Measurements from ENCODE around the gene MAFF. TPM values are rescaled to one million over a fixed set of nuclear protein-coding genes. Genes with fewer than 3 reads are reported as not detected.

Gene MAFF
- polyA plus RNA-seq, 3 donors from 2014 or later, result 8.1 to 20.8 (median 15.2) TPM

GRCh38 chr22:38213990-38214301 is 12.2 kb downstream of the MAFF start:
- H3K4me3 Mint-ChIP-seq, result peak overlapping the region; percentile 36 to 69 (median 60)
- peaks cover 0 to 2% (median 0%) of the 10 kb centered on the region in 6 donors for H3K9me3 Mint-ChIP-seq
- H3K27me3 Mint-ChIP-seq (ENCODE audit: low read depth in 3 of 3), result peaks cover 62 to 75% (median 68%) of the 10 kb centered on the region in 3 donors
- DNase-seq, result no peak
- peak overlapping the region in 5 of 6 donors; percentile 55 to 74 (median 72) for H3K27ac Mint-ChIP-seq
- peaks cover 5 to 18% (median 7%) of the 10 kb centered on the region in 3 donors for H3K36me3 Mint-ChIP-seq
- peaks cover 41 to 55% of the 10 kb centered on the region in 2 donors for H3K4me1 Mint-ChIP-seq

GRCh38 chr22:38214302-38215056 is 12.7 kb downstream of the MAFF start:
- peaks cover 61 to 71% (median 68%) of the 10 kb centered on the region in 3 donors for H3K27me3 Mint-ChIP-seq (ENCODE audit: low read depth in 3 of 3)
- H3K4me3 Mint-ChIP-seq, result peak overlapping the region; percentile 36 to 69 (median 60)
- H3K9me3 Mint-ChIP-seq, result peaks cover 0 to 2% (median 0%) of the 10 kb centered on the region in 6 donors
- peaks cover 47 to 60% of the 10 kb centered on the region in 2 donors for H3K4me1 Mint-ChIP-seq
- peaks cover 5 to 18% (median 7%) of the 10 kb centered on the region in 3 donors for H3K36me3 Mint-ChIP-seq
- peak; percentile 71 to 86 (median 78) for DNase-seq
- H3K27ac Mint-ChIP-seq, result peak overlapping the region; percentile 55 to 76 (median 72)

GRCh38 chr22:38215156-38216038 is 13.6 kb downstream of the MAFF start:
- peak in 1 of 3 donors; percentile 4 for DNase-seq
- peaks cover 5 to 16% (median 7%) of the 10 kb centered on the region in 3 donors for H3K36me3 Mint-ChIP-seq
- no peaks in the 10 kb centered on the region for H3K9me3 Mint-ChIP-seq
- H3K4me1 Mint-ChIP-seq, result peaks cover 44 to 53% of the 10 kb centered on the region in 2 donors
- H3K27ac Mint-ChIP-seq, result peak overlapping the region; percentile 43 to 85 (median 68)
- peaks cover 55 to 67% (median 63%) of the 10 kb centered on the region in 3 donors for H3K27me3 Mint-ChIP-seq (ENCODE audit: low read depth in 3 of 3)
- peak overlapping the region in 4 of 5 donors; percentile 36 to 49 (median 44) for H3K4me3 Mint-ChIP-seq

- H3K27ac Mint-ChIP-seq, result peak overlapping the region in 5 of 6 donors; percentile 66 to 84 (median 78)
- peaks cover 29 to 30% of the 10 kb centered on the region in 2 donors for H3K4me1 Mint-ChIP-seq
- no peak overlapping the region for H3K4me3 Mint-ChIP-seq
- peak in 1 of 3 donors; percentile 14 for DNase-seq
- peaks cover 3 to 13% (median 4%) of the 10 kb centered on the region in 3 donors for H3K36me3 Mint-ChIP-seq
- peaks cover 35 to 42% (median 41%) of the 10 kb centered on the region in 3 donors for H3K27me3 Mint-ChIP-seq (ENCODE audit: low read depth in 3 of 3)
- H3K9me3 Mint-ChIP-seq, result no peaks in the 10 kb centered on the region
Observed at GRCh38 chr22:38218661-38219622, 17.1 kb downstream of the MAFF start.

- Mint-ChIP-seq H3K36me3 (peaks cover 3 to 13% (median 4%) of the 10 kb centered on the region in 3 donors), H3K27me3 (ENCODE audit: low read depth in 3 of 3) (peaks cover 30 to 38% (median 37%) of the 10 kb centered on the region in 3 donors), H3K4me1 (peaks cover 24 to 30% of the 10 kb centered on the region in 2 donors), H3K4me3 (no peak overlapping the region), H3K9me3 (no peaks in the 10 kb centered on the region), H3K27ac (peak overlapping the region in 5 of 6 donors; percentile 28 to 78 (median 66))
- no peak for DNase-seq
Observed at GRCh38 chr22:38219632-38220031, 17.8 kb downstream of the MAFF start.

GRCh38 chr22:38220163-38220562 is 18.4 kb downstream of the MAFF start:
- DNase-seq, result no peak
- Mint-ChIP-seq H3K27ac (peak overlapping the region in 3 of 6 donors; percentile 23 to 64 (median 62)), H3K36me3 (peaks cover 3 to 9% (median 4%) of the 10 kb centered on the region in 3 donors), H3K4me1 (peaks cover 21 to 25% of the 10 kb centered on the region in 2 donors), H3K9me3 (no peaks in the 10 kb centered on the region), H3K27me3 (ENCODE audit: low read depth in 3 of 3) (peaks cover 25 to 34% (median 34%) of the 10 kb centered on the region in 3 donors), H3K4me3 (no peak overlapping the region)

- Mint-ChIP-seq H3K27ac (no peak overlapping the region), H3K4me3 (no peak overlapping the region)
Observed at GRCh38 chr22:38220653-38221386, 19.0 kb downstream of the MAFF start.

GRCh38 chr22:38221407-38221806 is 19.6 kb downstream of the MAFF start:
- Mint-ChIP-seq H3K27me3 (ENCODE audit: low read depth in 3 of 3) (peaks cover 16 to 25% (median 23%) of the 10 kb centered on the region in 3 donors), H3K36me3 (peaks cover under 1 to 10% (median 4%) of the 10 kb centered on the region in 3 donors), H3K4me1 (peaks cover 19 to 22% of the 10 kb centered on the region in 2 donors), H3K4me3 (no peak overlapping the region), H3K27ac (no peak overlapping the region), H3K9me3 (no peaks in the 10 kb centered on the region)
- no peak for DNase-seq

More at GRCh38 chr22:38220653-38221386, 19.0 kb downstream of the MAFF start:
- Mint-ChIP-seq H3K27me3 (ENCODE audit: low read depth in 3 of 3) (peaks cover 20 to 30% (median 29%) of the 10 kb centered on the region in 3 donors), H3K9me3 (no peaks in the 10 kb centered on the region), H3K36me3 (peaks cover 3 to 12% (median 4%) of the 10 kb centered on the region in 3 donors), H3K4me1 (peaks cover 19 to 24% of the 10 kb centered on the region in 2 donors)
- no peak for DNase-seq

GRCh38 chr22:38221908-38222796 is 20.4 kb downstream of the MAFF start:
- no peak overlapping the region for H3K4me3 Mint-ChIP-seq
- H3K27me3 Mint-ChIP-seq (ENCODE audit: low read depth in 3 of 3), result peaks cover 12 to 18% (median 15%) of the 10 kb centered on the region in 3 donors
- peaks cover 0 to 8% (median 4%) of the 10 kb centered on the region in 3 donors for H3K36me3 Mint-ChIP-seq
- peaks cover 19 to 20% of the 10 kb centered on the region in 2 donors for H3K4me1 Mint-ChIP-seq
- no peak for DNase-seq
- peak overlapping the region in 3 of 6 donors; percentile 40 to 59 (median 53) for H3K27ac Mint-ChIP-seq
- no peaks in the 10 kb centered on the region for H3K9me3 Mint-ChIP-seq

GRCh38 chr22:38222797-38223119 is 21.0 kb downstream of the MAFF start:
- peaks cover 18% of the 10 kb centered on the region in 2 donors for H3K4me1 Mint-ChIP-seq
- DNase-seq, result no peak
- H3K27ac Mint-ChIP-seq, result peak overlapping the region in 1 of 6 donors; percentile 40
- no peaks in the 10 kb centered on the region for H3K9me3 Mint-ChIP-seq
- H3K27me3 Mint-ChIP-seq (ENCODE audit: low read depth in 3 of 3), result peaks cover 8 to 12% (median 9%) of the 10 kb centered on the region in 3 donors
- peaks cover 0 to 8% (median 4%) of the 10 kb centered on the region in 3 donors for H3K36me3 Mint-ChIP-seq
- H3K4me3 Mint-ChIP-seq, result no peak overlapping the region

- no peak for DNase-seq
- Mint-ChIP-seq H3K27ac (peak overlapping the region in 1 of 6 donors; percentile 59), H3K36me3 (peaks cover 0 to 8% (median 4%) of the 10 kb centered on the region in 3 donors), H3K4me3 (no peak overlapping the region), H3K9me3 (no peaks in the 10 kb centered on the region), H3K27me3 (ENCODE audit: low read depth in 3 of 3) (peaks cover 1 to 5% (median 4%) of the 10 kb centered on the region in 3 donors), H3K4me1 (peaks cover 15 to 17% of the 10 kb centered on the region in 2 donors)
Observed at GRCh38 chr22:38223289-38223960, 21.6 kb downstream of the MAFF start.
